DLD1 (cell line): ENCODE measurements around the gene CHN2.

ENCODE experiments used
- in situ Hi-C: cut with HindIII; loops from 2 replicates; pipeline ENCODE4 v1.10.0; 2017; ENCODE audit warnings: low sequenced_read_pairs

CHN2 gene

DNA sequence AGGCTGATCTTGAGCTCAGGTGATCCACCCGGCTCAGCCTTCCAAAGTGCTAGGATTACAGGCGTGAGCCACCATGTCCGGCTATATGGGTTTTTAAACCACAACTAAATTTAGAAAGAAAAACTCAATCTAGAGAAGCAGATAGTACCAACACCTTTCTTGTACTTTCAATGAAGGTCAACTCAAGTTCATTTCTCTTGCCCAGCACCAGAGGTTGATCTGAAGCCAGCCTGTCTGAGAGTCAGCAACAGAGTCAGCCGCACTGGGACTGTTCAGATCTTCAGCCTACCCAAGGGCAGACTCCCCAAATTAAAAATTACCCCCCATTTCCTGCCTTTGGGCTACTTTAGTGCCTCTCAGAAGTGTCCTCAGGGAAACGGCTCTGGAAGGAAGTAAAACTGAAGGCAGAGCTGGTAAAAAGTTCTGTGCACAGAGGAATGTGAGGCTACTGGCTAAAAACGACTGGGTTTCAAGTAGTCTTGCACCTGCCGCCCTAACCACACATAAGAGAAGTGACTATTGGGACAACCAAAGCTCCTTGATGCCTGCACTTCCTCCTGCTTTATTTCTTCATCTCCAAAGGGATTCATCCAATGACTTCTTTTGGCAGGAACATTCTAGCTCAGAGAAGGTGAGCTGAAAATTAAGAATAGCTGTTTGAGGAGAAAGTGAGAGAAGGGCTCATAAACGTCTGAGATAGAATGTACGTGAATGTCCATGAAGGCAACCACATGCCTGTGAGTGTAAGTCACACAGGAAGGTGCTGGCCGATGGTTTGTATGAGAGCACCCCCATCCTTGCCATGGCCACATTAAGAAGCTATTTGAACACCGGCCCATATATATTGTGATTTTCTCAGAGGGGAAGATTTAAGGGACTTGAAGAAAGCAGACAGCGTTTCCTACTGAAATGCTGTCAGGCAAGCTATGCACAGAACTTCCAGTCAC, 226.7 kb downstream of the CHN2 start:
- in situ Hi-C loops = no loop called here

DNA sequence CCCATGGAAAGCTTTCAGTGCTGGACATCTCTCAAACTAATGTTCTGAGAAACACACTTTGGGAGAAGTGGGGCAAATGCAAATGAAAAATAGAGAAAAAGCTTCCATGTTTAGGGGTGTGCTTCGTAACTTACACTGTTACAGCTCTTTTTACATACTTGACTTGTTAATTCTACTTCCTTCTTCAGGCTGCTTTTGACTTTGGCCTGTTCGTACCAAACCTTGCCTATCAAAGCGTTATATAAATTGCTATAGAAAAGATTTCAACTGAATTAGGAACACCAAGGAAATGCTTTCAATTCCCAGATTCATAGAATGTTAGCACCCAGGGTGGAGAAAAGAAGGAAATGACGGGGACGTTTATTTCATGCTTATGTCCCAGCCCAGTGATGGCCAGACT, 228.3 kb downstream of the CHN2 start:
- in situ Hi-C loops = no loop called here

DNA sequence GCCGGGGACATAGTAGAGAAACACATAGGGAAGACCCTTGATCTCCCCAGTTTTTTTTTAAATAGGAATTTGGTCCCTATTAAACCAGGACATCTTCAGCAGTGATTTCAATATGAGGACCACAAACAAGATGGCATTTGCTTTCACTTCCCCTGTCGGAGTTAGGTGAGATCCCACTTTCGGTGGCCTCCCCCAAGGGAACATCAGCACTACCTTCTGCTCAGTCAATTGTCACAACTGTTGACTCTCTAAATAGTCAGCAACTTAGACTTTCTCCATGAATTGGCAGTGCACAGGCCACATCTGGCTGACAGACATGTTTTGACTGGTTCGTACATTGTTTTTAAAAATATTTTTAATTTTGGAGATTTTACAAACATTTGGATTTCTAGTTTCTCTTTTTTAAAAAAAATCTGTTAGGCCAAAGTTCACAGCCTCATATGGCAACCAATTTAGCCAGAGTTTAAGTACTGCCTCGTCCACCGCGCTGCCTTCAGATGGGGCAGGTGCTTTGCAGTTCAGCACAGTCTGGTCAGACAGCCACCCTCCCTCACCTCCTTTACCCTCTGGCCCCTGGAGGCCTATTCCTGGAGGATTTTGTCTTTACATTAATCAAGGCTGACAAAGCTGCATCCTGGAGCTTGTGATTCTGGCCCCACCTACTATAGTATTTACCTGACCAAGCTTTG, 229.9 kb downstream of the CHN2 start:
- in situ Hi-C loops = no loop called here

DNA sequence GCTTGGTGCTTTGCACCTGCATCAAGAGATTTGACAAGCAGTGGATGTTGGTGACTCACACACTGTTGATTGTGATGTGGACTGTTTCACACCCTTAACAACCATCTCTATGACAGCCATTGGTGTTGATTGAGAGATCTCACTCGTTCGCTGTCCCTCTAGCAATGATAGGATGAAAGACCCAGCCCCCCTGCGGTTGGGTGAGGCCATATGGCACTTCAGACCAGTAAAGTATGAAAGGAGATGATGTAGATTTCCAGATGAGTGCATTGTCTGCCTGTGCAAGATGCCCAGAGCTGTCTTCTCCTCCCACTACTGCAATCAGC, 230.4 kb downstream of the CHN2 start:
- in situ Hi-C loops = no loop called here

DNA sequence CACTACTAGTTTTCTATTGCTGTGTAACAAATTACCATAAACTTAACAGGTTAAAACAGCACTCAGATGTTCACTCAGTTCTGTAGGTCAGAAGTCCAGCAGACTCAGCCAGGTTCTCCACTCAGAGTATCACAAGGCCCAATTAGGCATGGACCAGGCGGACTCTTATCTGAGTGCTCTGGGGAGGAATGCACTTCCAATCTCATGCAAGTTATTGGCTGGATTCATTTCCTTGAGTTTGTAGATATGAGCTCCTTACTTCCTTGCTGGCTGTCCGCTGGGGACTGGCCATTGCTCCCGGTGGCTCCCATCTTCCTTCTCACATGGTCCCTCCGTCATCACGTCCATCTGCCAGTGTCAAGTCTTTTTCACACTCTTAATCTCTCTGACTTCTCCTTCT, 232.0 kb downstream of the CHN2 start:
- in situ Hi-C loops = no loop called here

DNA sequence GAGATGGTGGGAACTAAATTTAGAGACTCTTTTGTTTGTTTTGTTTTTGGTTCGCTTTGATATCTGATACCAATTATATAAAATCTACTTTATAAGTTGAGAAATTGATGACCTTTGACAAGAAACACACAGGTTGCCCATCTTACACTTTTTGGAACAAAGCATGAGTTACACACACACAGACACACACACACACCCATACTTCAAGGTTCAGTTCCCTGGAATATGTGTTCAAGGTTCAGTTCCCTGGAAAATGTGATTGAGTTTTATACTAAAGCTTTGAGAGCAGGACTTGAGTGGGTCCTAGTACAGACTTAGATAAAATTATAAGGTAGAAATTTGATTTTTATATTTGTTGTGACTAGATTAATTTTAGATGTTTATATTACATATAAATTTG, 234.8 kb downstream of the CHN2 start:
- in situ Hi-C loops = no loop called here

DNA sequence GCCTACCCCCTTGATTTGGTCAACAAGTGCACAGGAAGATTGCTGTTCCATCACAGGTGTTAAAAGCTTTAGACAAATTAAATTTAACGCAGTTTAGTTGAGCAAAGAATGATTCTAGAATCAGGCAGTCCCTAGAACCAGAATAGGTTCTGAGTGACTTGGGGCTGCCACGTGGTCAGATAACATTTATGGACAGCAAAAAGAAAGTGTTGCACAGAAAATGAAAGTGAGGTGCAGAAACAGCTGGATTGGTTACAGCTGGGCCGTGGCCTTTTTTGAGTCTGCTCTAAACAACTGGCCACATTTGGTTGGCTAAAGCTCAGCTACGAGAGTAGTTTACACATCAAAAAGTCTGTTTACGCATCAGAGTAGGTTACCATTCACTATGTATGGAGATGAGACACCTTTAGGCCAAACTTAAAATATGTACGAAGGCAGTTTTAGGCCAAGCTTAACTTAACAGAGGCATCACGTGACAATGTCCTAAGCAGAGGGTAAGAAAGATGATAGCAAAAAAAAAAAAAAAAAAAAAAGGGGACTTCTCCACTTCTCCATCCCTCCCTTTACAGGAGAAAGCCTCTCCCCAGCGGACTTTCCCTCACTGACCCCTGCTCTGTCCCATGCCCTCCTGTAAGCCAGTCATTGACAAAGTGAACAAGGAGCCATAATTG, 235.8 kb downstream of the CHN2 start:
- in situ Hi-C loops = no loop called here

DNA sequence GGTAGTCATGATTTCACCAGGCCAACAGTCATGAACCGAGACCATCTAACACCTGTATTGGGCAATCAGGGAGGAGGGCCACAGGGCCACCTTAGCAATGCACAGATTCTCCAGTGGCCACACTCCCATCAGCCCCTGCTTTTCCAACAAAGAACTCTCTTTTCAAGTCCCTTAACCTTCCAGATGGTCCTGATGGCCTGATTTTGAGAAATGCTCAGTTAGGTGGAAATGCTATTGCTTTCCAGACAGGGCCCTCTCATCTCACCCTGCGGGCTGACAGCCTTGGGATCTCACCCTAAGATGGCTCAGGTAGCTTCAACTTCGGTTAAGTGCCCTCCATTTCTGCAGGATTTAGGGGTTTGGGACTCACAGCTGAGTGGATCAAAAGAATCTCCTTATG, 237.1 kb downstream of the CHN2 start:
- in situ Hi-C loops = no loop called here

DNA sequence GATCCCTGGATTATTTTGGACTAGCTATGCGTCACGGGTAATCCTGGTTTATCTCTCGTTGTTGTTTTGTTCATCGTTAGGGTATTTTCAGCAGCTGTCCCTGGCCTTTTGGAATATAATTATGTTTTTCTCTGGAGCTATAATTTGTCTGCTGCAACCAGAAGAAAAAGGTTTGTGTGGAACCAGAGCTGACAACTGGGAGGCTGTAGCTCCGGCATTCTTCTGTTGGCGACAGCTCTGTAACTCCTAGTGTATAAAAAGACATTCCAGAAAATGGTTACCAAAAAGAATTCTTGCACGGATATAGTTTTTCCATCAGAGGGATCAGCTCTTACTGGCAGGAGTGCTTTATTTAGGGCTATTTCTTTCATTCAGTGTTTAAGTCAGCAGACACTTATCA, 238.1 kb downstream of the CHN2 start:
- in situ Hi-C loops = no loop called here

DNA sequence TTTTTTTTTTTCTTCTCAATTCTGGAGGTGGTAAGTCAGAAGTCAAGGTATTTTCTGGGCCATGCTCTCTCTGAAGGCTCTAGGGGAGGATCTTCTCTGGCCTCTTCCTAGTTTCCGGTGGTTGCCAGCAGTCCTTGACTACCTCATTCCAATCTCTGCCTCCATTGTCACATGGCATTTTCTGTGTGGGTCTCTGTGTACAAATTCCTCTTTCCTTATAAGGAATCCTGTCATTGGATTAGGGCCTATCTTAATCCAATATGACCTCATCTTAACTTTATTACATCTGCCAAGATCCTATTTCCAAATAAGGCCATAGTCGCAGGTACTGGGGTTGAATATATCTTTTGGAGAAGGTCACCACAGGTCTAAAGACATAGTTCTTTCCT, 239.8 kb downstream of the CHN2 start:
- in situ Hi-C loops = no loop called here

DNA sequence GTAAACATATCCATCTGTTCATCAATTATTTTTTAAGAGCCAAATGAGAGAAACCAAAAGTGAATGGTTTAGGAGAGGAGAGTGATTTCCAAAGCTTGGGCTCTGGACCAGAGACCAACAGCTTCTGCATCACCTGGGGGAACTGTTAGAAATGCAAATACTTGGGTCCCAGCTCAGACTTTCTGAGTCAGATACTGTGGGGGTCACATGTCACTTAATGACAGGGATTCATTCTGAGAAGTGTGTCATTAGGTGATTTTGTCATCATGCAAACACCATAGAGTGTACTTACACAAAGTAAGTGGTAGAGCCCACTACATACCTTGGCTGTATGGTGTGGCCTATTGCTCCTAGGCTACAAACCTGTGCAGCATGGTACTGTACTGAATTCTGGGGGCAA, 240.6 kb downstream of the CHN2 start:
- in situ Hi-C loops = no loop called here

DNA sequence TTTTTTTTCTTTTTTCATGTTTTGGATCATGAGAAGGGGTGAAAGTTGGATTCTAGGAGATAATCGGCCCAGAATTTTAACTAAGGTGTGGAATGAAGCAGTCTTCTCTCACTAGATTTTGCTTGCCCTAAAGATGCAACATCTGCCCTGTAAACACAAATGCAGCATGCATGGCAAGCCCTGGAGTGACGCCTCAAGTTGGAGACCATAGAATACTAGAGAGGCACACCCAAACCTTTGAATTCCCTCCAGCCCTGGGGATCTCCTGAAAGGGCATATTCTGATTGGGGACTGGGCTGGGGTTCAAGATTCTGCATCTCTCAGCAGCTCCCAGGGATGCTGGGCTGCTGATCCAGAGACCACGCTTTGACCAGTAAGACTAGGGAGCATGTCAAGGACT, 241.3 kb downstream of the CHN2 start:
- in situ Hi-C loops = no loop called here

DNA sequence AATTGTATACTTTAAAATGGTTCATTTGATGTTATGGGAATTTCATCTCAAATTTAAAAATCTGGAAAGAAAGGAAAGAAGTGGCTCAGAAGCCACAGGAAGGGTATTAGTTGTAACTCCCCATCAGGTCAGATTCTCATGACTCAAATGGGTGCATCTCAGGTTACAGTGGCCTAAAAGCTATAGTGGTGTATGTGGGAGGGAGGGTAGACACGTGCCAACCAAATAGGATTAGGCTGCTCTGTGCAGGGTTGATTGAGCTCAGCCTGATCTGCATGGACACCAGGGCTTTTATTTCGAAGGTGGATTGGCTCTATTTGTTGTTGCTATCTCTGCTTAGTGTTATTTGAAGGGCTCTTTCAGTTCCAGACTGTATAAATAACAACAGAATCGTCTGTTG, 247.6 kb downstream of the CHN2 start:
- in situ Hi-C loops = no loop called here

DNA sequence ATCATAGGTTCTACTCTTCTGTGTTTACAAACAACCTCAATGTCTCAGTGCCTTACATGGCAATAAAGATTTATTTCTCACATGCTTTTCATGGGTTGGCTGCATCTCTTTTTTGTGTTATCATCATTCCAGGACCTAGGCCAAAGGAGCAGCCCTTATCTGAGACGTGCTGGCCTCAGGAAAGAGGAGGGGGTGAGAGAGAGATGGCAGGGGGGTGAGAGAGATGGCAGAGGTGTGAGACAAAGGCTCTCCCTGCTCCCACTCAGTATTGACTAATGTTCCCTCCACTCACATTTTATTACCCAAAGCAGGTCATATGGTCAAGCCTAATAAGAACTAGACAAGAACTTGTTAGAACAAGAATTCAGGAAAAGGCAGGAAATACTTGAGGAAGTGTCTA, 249.0 kb downstream of the CHN2 start:
- in situ Hi-C loops = no loop called here

DNA sequence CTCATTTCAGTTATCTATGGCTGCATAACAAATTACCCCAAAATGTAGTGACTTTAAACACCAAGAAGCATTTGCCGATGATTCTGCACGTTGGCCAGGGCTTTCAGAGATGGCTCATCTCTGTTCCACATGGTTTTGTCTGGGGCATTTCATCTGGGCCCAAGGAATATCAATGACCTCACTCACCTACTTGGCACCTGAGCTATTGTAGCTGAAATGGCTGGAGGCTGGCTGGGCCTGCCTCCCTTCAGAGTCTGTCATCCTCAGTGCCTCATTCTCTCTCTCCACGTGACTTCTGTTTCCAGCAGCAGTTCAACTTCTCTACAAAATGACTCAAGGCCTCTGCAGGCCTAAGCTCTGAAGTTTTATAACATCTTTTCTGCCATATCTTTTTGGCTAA, 249.7 kb downstream of the CHN2 start:
- in situ Hi-C loops = no loop called here

DNA sequence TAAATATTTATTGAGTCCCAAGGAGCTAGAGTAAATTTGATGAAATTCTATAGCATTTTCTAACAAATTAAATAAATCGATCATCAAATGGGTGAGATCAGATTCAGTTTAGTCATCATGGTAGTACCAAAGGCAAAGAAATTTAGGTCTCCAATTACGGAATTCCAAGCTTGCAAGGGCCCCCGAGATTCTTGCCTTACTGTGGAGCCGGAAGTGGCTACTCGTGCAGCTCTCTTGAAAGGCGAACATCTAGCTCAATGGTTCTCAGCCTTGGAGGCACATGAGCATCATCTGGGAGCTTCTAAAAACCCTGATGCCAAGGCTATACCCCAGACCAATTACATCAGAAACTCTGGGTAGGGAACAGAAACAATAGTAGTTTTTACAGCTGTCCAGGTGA, 251.2 kb downstream of the CHN2 start:
- in situ Hi-C loops = no loop called here

DNA sequence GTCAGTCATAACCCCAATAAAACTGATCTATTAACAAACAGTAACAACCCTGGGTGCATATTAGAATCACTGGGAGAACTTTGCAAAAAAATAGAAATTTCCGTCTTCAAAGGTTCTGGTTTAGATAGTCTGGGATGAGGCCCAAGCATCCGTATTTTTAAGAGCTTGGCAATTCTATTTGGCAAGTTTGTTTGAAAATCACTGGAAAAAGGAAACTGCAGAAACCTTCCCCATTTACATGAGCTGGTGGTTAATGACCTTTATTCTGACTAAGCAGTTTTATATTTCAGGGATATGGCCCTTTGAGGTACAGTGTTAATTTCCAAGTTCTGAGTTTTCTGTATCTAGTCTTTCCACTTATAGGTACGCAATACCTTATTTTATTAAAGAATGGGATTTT, 253.3 kb downstream of the CHN2 start:
- in situ Hi-C loops = no loop called here

DNA sequence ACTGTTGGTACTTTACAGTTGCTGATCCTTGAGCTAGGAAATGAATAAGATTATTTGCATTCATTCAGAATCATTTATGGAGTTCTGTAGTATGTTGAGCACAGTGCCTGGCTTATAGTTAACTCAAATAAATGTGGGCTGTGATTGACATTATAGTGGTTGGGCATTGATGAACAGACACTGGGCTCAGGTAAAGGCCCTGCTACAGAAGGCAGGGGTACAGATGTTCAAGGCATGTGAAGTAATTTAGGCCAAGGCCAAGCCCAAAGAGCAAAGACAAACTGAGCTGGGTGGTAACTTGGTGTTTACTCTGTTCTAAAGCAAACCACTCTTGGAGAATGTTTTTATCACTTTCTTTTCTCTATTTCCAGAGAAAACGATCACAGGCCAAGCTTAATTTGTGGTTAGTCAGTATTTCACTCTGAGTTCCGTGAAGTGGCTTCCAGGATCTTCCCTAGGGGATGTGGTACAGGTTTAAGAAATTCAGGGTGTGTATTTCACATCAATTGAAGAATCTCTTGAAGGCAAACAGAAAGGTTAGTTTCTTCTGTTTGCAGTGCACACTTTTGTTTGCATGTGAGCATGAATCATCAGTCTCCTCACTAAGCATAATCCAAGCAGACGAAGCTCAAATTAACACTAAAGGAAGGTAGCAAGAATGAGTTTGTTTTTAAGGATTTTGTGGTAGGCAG, 255.1 kb downstream of the CHN2 start:
- in situ Hi-C loops = no loop called here

DNA sequence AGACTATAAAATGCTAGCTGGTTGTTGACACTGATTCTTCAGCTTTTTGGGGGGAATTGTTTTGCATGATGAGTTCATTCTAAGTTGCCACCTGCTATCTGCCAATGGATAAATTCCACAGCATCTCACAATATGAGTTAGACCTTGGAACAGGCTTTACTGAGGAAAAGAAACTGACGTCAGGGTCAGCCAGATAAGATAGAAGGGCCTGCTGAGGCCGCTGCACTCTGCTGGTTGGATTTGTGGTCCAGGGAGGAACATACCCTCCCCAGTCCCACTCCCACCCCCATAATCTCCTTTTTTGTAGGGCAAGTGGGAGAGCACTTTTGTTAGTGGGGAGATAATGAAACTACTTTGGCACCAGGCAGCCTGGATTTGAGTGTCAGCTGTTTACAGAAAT, 258.4 kb downstream of the CHN2 start:
- in situ Hi-C loops = no loop called here

DNA sequence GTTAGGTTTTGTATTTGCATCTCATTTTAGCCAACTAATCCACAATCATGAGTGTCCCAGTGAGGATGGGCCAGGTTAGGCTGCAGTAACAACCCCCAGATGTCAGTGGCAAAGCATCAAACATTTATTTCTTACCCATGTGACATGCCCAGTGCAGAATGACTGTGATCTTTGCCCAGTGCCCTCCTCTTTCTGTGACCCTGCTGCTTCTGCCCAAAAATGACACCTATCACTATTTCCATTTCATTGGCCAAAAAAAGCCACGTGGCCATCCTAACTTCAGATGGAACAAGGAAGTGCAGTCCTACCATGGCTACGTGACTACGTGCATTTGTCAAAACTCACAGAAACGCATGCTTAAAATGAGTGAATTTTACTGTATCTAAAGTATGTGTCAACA, 259.9 kb downstream of the CHN2 start:
- in situ Hi-C loops = no loop called here

DNA sequence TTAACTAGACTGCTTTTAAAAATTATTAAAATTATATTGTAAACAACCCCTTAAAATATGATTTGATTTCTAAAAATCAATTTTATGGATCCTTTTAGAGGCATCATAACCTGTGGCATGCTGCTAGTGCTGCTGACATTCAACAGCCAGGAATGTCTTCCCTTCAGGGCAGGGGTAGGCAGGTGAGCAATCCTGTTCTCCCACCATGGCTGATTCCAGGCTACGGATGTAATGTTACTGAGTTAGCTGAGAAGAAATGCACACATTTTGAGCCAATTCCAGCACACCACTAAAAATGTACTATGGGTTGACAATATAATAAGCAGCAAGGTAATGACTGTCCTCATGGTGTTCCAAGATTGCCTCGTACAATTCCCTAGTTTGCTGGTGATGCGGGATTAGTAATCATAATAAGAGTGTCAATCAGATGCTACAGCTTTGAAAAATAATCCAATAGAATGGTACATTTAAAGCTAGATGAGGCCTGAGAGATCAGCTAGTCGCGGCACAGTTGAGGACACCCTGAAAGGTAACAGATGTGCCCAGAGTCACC, 260.4 kb downstream of the CHN2 start:
- in situ Hi-C loops = no loop called here
